A549 (cell line): ENCODE measurements around the gene BACH1. TPM values are rescaled to one million over a fixed set of nuclear protein-coding genes. Genes with fewer than 3 reads are reported as not detected.

Experiments used
- ATAC-seq, 2 experiments: fragments of 200-7000 bp in 1 of 2; fragments of >200 bp in 1 of 2; cut with Nextera tagmentation in 1 of 2; cut with Tn5 transposase in 1 of 2; 3 replicates each; pipeline versions ENCODE4 v1.8.0 to v1.9.1; 2018 to 2020; ENCODE audit warnings: mild to moderate bottlenecking in 1 of 2, moderate library complexity in 1 of 2
- CTCF ChIA-PET: fragments of 300-600 bp; sonication (Branson Sonifier 250); formaldehyde crosslinking; extraction: SDS; loops from one replicate; lab custom pipeline; 2021; ENCODE audit warnings: antibody characterized with exemption, inconsistent platforms; lab: Yijun Ruan, JAX
- POLR2A ChIA-PET: fragments of 350-600 bp; formaldehyde crosslinking; extraction: SDS; loops from one replicate; lab custom pipeline; 2021; ENCODE audit warnings: antibody characterized with exemption, inconsistent platforms; lab: Yijun Ruan, JAX
- DNase-seq, 2 experiments: peaks; one replicate each; pipeline versions ENCODE4 v3.0.0 to v3.0.0-alpha.2; 2011 to 2016; ENCODE audit warnings: low read depth in 1 of 2, low spot score in 1 of 2
- FAIRE-seq: peaks from 2 replicates; lab custom pipeline; 2011; peaks lifted over from hg19 to GRCh38; lab: Jason Lieb, UNC
- H3K27ac ChIP-seq, 2 experiments: fragments of >200 bp; sonication (Bioruptor Twin); formaldehyde crosslinking; 3 replicates each; pipeline ENCODE4 v1.5.1; 2016 to 2017
- H3K4me1 ChIP-seq: fragments of >200 bp; sonication (Bioruptor Twin); formaldehyde crosslinking; 3 replicates; pipeline ENCODE4 v1.6.1; 2016
- H3K4me2 ChIP-seq: fragments of >200 bp; sonication (Bioruptor Twin); formaldehyde crosslinking; 3 replicates; pipeline ENCODE4 v1.6.1; 2016
- H3K4me3 ChIP-seq: fragments of >200 bp; sonication (Bioruptor Twin); formaldehyde crosslinking; 3 replicates; pipeline ENCODE4 v1.5.1; 2016
- H3K9me3 ChIP-seq: fragments of >200 bp; sonication (Bioruptor Twin); formaldehyde crosslinking; 3 replicates; pipeline ENCODE4 v1.6.1; 2016
- BHLHE40 ChIP-seq: IDR thresholded peaks from 2 replicates; pipeline ENCODE4 v1.6.1; 2012; ENCODE audit warnings: low read depth, low read length, inconsistent platforms
- CBX2 ChIP-seq: fragments of 200-600 bp; sonication (generic); IDR thresholded peaks from 2 replicates; pipeline ENCODE4 v1.6.1; 2016; ENCODE audit warnings: low read depth, mild to moderate bottlenecking, borderline replicate concordance
- CBX8 ChIP-seq: fragments of 200-600 bp; sonication (generic); IDR thresholded peaks from 2 replicates; pipeline ENCODE4 v1.6.1; 2016
- EHMT2 ChIP-seq: fragments of 200-600 bp; sonication (generic); IDR thresholded peaks from 2 replicates; pipeline ENCODE4 v1.6.1; 2016; ENCODE audit warnings: antibody characterized with exemption, low read depth, mild to moderate bottlenecking, moderate library complexity
- EP300 ChIP-seq, 2 experiments: fragments of >200 bp; sonication (Bioruptor Twin); formaldehyde crosslinking; IDR thresholded peaks; 2 replicates in 1 of 2; 3 replicates in 1 of 2; pipeline ENCODE4 v1.6.1; 2016 to 2017
- HEYL ChIP-seq: fragments of 250-450 bp; sonication (Bioruptor Pico); IDR thresholded peaks from 2 replicates; pipeline ENCODE4 v1.8.0; 2021; ENCODE audit warnings: mild to moderate bottlenecking, moderate library complexity
- HOXA7 ChIP-seq: fragments of 250-450 bp; sonication (Bioruptor Pico); IDR thresholded peaks from 2 replicates; pipeline ENCODE4 v1.5.0; 2020; ENCODE audit warnings: mild to moderate bottlenecking, moderate library complexity
- HOXB5 ChIP-seq: fragments of 250-450 bp; sonication (Bioruptor Pico); IDR thresholded peaks from 2 replicates; pipeline ENCODE4 v1.5.0; 2020; ENCODE audit warnings: mild to moderate bottlenecking, moderate library complexity
- MAZ ChIP-seq: fragments of 150-350 bp; IDR thresholded peaks from 2 replicates; pipeline ENCODE4 v1.6.1; 2014; ENCODE audit warnings: antibody characterized with exemption, low read depth, low read length, borderline replicate concordance
- NR3C1 ChIP-seq: fragments of >200 bp; sonication (Bioruptor Twin); formaldehyde crosslinking; IDR thresholded peaks from 3 replicates; pipeline ENCODE4 v1.6.1; 2017
- RCOR1 ChIP-seq: fragments of 150-350 bp; IDR thresholded peaks from 2 replicates; pipeline ENCODE4 v1.6.1; 2014; ENCODE audit warnings: antibody characterized with exemption, low read length, low read depth
- RNF2 ChIP-seq: fragments of 200-600 bp; sonication (generic); IDR thresholded peaks from 2 replicates; pipeline ENCODE4 v1.6.1; 2016; ENCODE audit warnings: low read depth, mild to moderate bottlenecking, antibody characterized with exemption, moderate library complexity, borderline replicate concordance
- TFCP2L1 ChIP-seq: fragments of 250-450 bp; sonication (Bioruptor Pico); IDR thresholded peaks from 2 replicates; pipeline ENCODE4 v1.5.0; 2021; ENCODE audit warnings: mild to moderate bottlenecking
- TP53 ChIP-seq: fragments of 250-450 bp; sonication (Bioruptor Pico); IDR thresholded peaks from 2 replicates; pipeline ENCODE4 v1.5.0; 2021; ENCODE audit warnings: mild to moderate bottlenecking, moderate library complexity
- WGBS: methylation state at CpG from one replicate; pipeline ENCODE4 v1.1.6; 2017; ENCODE audit errors: missing lambda C conversion rate; 5-methylcytosine and 5-hydroxymethylcytosine counted together
- polyA plus RNA-seq, 4 experiments: library from polyadenylated mRNA; depleted of rRNA in 3 of 4; stranded (reverse); fragments of >200 nt; fragmentation: RNase III in 1 of 4; extraction: RNeasy Plus Mini Kit Qiagen cat#74134 plus additional on column Dnase treatment in 1 of 4; gene quantifications; 2 replicates in 3 of 4; 3 replicates in 1 of 4; pipeline ENCODE4 v1.2.3, GENCODE V29; 2011 to 2017
- TF ChIP-seq, protein P1 (sequence below): IDR thresholded peaks from 2 replicates; pipeline ENCODE4 v1.6.1; 2012; ENCODE audit warnings: low read depth, borderline replicate concordance
- TF ChIP-seq, protein P2 (sequence below): fragments of 450-650 bp; IDR thresholded peaks from 2 replicates; pipeline ENCODE4 v1.6.1; 2014; ENCODE audit warnings: antibody characterized with exemption
- TF ChIP-seq, protein P3 (sequence below): fragments of 250-450 bp; sonication (Bioruptor Pico); IDR thresholded peaks from 2 replicates; pipeline ENCODE4 v1.5.0; 2020; ENCODE audit warnings: low read depth, mild to moderate bottlenecking, moderate library complexity

Gene BACH1
- polyA plus RNA-seq, 2 of the 4 experiments (the other 2 are of a cell fraction), result 5.0 to 21.4 TPM

DNA sequence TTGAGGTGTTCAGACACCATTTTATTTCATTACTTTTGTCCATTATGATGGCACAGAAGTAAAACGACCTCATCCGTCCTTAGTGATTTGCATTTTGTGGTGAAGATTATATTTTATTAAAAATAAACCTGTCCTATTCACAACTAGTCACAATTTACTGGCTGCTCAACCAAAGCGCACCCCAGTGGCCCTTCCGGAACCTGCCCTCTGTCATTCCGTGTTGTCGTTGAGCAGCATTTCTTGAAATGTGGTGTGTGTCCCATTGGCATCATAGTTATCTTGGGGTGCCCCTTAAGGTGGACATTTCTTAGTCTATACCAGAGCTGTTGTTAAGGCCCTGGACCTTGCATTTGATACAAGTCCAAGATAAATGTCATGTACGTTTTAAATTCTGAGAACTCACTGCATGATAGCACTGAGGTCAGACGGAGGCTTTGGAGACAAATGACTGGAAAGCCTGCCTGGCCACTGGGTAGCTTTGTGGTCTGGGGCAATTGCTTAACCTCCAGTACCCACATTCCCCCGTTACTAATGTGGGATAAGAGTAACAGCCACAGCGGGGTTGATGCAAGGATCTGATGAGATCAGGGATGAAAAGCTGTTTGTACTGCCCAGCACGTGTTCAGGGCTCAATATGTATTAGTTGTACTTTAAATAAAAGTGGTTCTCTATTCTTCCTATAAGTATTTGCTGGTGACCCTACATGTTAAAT is 36.2 kb downstream of the BACH1 start:
- FAIRE-seq (no peak), ATAC-seq (no peak), DNase-seq (no peak)
- no peaks in the 10 kb centered on the region for H3K9me3 ChIP-seq
- 91% methylated on average over 10 of the region's 11 CpGs for WGBS
- TF ChIP-seq MAZ (no peak), HOXB5 (CRISPR knock-in tag) (no peak)
- TF ChIP-seq, protein P1, sequence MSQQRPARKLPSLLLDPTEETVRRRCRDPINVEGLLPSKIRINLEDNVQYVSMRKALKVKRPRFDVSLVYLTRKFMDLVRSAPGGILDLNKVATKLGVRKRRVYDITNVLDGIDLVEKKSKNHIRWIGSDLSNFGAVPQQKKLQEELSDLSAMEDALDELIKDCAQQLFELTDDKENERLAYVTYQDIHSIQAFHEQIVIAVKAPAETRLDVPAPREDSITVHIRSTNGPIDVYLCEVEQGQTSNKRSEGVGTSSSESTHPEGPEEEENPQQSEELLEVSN, result no peak
- H3K27ac ChIP-seq, result no peak overlapping the region
- H3K4me3 ChIP-seq, result no peak overlapping the region
- ChIA-PET POLR2A (no interaction called here), CTCF (interaction anchor here (0.9 to 5.6 kb wide), 3 partner anchors 14 to 170 kb away, joined by 3 to 28 read pairs (median 4); no protein-coding TSS in a partner anchor)
- peaks cover 12% of the 10 kb centered on the region; the same call in 2 of the 3 replicates for H3K4me1 ChIP-seq
- H3K4me2 ChIP-seq, result no peak overlapping the region

DNA sequence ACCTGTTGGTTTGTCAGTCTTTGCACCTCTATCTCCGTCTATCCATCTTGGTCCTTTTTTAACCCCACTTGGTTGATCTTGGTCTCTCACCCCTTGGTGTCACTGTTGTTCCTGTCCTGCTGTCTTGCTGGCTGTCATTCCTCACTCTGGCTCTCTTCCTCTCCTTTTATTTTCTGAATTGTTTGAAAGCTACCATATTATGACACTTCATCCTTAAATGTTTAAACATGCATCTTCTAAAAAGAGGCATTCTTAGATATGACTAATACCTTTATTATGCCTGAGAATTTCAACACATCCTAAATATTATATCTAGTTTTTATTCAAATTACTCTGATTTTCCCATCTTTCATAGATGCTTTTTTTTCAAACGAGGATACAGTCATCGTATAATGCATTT is 37.0 kb downstream of the BACH1 start:
- CTCF ChIA-PET, result interaction anchor here (0.5 to 5.6 kb wide), 3 partner anchors 13 to 172 kb away, joined by 3 to 28 read pairs (median 5); no protein-coding TSS in a partner anchor
- Histone ChIP-seq H3K4me2 (no peak overlapping the region), H3K27ac (no peak overlapping the region), H3K4me3 (no peak overlapping the region)
- ATAC-seq (no peak), FAIRE-seq (no peak), DNase-seq (no peak)
- TF ChIP-seq EP300 (IDR thresholded peaks at IDR 0.05) (no peak), RNF2 (no peak), TFCP2L1 (no peak), BHLHE40 (no peak), EHMT2 (no peak), HOXA7 (CRISPR knock-in tag) (no peak), TP53 (CRISPR knock-in tag) (no peak)
- TF ChIP-seq, protein P2, sequence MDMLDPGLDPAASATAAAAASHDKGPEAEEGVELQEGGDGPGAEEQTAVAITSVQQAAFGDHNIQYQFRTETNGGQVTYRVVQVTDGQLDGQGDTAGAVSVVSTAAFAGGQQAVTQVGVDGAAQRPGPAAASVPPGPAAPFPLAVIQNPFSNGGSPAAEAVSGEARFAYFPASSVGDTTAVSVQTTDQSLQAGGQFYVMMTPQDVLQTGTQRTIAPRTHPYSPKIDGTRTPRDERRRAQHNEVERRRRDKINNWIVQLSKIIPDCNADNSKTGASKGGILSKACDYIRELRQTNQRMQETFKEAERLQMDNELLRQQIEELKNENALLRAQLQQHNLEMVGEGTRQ, result no peak
- TF ChIP-seq, all 56 proteins: peak for 0
- H3K9me3 ChIP-seq, result no peaks in the 10 kb centered on the region
- WGBS, result 69% methylated on average over 3 of the region's 3 CpGs
- POLR2A ChIA-PET, result no interaction called here
- H3K4me1 ChIP-seq, result peaks cover 12% of the 10 kb centered on the region; the same call in 2 of the 3 replicates

DNA sequence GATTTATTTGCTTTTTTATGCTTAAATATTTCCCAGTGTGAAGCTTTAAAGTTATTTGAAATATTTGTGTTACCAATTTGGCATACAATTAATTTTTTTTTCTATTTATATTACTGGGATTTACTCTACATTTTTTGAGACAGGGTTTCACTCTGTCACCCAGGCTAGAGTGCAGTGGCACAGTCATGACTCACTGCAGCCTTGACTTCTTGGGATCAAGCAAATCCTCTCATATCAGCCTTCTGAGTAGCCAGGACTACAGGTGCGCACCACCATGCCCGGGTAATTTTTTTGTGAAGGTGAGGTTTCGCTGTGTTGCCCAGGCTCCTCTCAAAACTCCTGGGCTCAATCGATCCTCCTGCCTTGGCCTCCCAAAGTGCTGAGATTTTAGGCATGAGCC is 39.5 kb downstream of the BACH1 start:
- 77% methylated on average over 4 of the region's 4 CpGs for WGBS
- ATAC-seq (no peak), DNase-seq (no peak), FAIRE-seq (no peak)
- H3K4me3 ChIP-seq, result no peak overlapping the region
- H3K4me2 ChIP-seq, result no peak overlapping the region
- TF ChIP-seq, protein P3, sequence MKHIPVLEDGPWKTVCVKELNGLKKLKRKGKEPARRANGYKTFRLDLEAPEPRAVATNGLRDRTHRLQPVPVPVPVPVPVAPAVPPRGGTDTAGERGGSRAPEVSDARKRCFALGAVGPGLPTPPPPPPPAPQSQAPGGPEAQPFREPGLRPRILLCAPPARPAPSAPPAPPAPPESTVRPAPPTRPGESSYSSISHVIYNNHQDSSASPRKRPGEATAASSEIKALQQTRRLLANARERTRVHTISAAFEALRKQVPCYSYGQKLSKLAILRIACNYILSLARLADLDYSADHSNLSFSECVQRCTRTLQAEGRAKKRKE (CRISPR knock-in tag), result no peak
- TF ChIP-seq CBX2 (no peak), CBX8 (no peak), NR3C1 (no peak), HOXB5 (CRISPR knock-in tag) (no peak), RCOR1 (no peak)
- ChIA-PET POLR2A (no interaction called here), CTCF (interaction anchor here (5.6 kb wide), 1 partner anchor 10 kb away, joined by 28 read pairs; no protein-coding TSS in a partner anchor)
- no peaks in the 10 kb centered on the region for H3K9me3 ChIP-seq
- peaks cover 20% of the 10 kb centered on the region; the same call in 2 of the 3 replicates for H3K4me1 ChIP-seq
- no peak overlapping the region for H3K27ac ChIP-seq

DNA sequence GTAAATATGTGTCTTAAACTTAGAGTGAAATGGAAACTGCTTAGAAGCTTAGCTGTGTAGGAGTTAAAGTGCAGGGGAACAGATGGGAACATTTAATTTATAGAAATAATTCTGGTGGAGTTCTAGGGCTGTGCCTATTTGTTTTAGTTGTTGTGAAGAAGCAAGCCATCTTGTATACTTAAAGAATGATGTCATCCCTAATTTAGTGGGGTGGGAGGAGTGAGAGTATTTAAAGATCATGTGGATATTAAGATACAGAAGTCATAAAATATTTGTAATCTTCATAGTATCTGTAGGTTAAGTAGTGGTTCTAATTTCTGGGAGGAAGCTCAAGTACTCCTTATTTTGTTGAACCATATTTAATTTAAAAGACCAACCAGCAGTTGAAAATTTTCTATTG is 41.5 kb downstream of the BACH1 start:
- Histone ChIP-seq H3K9me3 (no peaks in the 10 kb centered on the region), H3K4me2 (no peak overlapping the region), H3K27ac (no peak overlapping the region), H3K4me1 (peaks cover 20% of the 10 kb centered on the region; the same call in 2 of the 3 replicates), H3K4me3 (no peak overlapping the region)
- TF ChIP-seq HEYL (CRISPR knock-in tag) (no peak), TFCP2L1 (no peak), CBX2 (no peak)
- no peak for FAIRE-seq
- ChIA-PET POLR2A (no interaction called here), CTCF (interaction anchor here (1.0 to 1.5 kb wide), 2 partner anchors 8 to 32 kb away, joined by 4 to 5 read pairs; no protein-coding TSS in a partner anchor)
- no peak for DNase-seq
- ATAC-seq, result no peak
